H9 (cell line): ENCODE data around the gene BRINP2. TPM values are rescaled to one million over a fixed set of nuclear protein-coding genes. Genes with fewer than 3 reads are reported as not detected.

Experiments used
- DNase-seq: peaks from one replicate; pipeline ENCODE4 v3.0.0-alpha.2; 2017
- H2AFZ ChIP-seq: one replicate; pipeline ENCODE4 v1.6.1; 2013; ENCODE audit warnings: mild to moderate bottlenecking, low read length, control low read depth, moderate library complexity
- H2AK5ac ChIP-seq: 2 replicates; pipeline ENCODE4 v1.6.1; 2013; ENCODE audit warnings: low read length, control low read depth, mixed read lengths; ENCODE audit not compliant: insufficient read length
- H2BK120ac ChIP-seq: one replicate; pipeline ENCODE4 v1.6.1; 2013; ENCODE audit warnings: low read depth, mild to moderate bottlenecking, low read length, control low read depth, inconsistent platforms; ENCODE audit not compliant: poor library complexity, severe bottlenecking
- H2BK12ac ChIP-seq: 2 replicates; pipeline ENCODE4 v1.6.1; 2013; ENCODE audit warnings: low read length, control low read depth, mixed read lengths, low read depth; ENCODE audit not compliant: insufficient read length
- H2BK15ac ChIP-seq: 2 replicates; pipeline ENCODE4 v1.6.1; 2013; ENCODE audit warnings: low read depth, low read length, control low read depth
- H2BK20ac ChIP-seq: one replicate; pipeline ENCODE4 v1.6.1; 2013; ENCODE audit warnings: low read depth, mild to moderate bottlenecking, low read length, control low read depth, inconsistent platforms; ENCODE audit not compliant: poor library complexity, severe bottlenecking
- H2BK5ac ChIP-seq: 2 replicates; pipeline ENCODE4 v1.6.1; 2013; ENCODE audit warnings: low read length, control low read depth, mixed read lengths; ENCODE audit not compliant: insufficient read length
- H3K14ac ChIP-seq: 2 replicates; pipeline ENCODE4 v1.6.1; 2013; ENCODE audit warnings: low read length, control low read depth; ENCODE audit not compliant: insufficient read depth
- H3K18ac ChIP-seq: 2 replicates; pipeline ENCODE4 v1.6.1; 2013; ENCODE audit warnings: low read depth, mild to moderate bottlenecking, mixed read lengths, low read length, control low read depth; ENCODE audit not compliant: insufficient read length
- H3K23ac ChIP-seq: 2 replicates; pipeline ENCODE4 v1.6.1; 2013; ENCODE audit warnings: low read length, control low read depth, mixed read lengths, low read depth; ENCODE audit not compliant: insufficient read length
- H3K23me2 ChIP-seq: 2 replicates; pipeline ENCODE4 v1.6.1; 2013; ENCODE audit warnings: low read depth, mild to moderate bottlenecking, mixed read lengths, low read length, control low read depth; ENCODE audit not compliant: insufficient read length, poor library complexity, severe bottlenecking
- H3K27ac ChIP-seq: 2 replicates; pipeline ENCODE4 v1.5.1; 2013; ENCODE audit warnings: low read length, control low read depth, mixed read lengths, low read depth; ENCODE audit not compliant: insufficient read length
- H3K27me3 ChIP-seq: 2 replicates; pipeline ENCODE4 v1.6.1; 2013; ENCODE audit warnings: low read length, control low read depth, inconsistent platforms; ENCODE audit not compliant: insufficient read depth
- H3K4ac ChIP-seq: 2 replicates; pipeline ENCODE4 v1.6.1; 2013; ENCODE audit warnings: low read depth, mild to moderate bottlenecking, control low read depth, inconsistent platforms, low read length, moderate library complexity
- H3K4me1 ChIP-seq: 2 replicates; pipeline ENCODE4 v1.6.1; 2013; ENCODE audit warnings: low read length, control low read depth, inconsistent platforms; ENCODE audit not compliant: insufficient read depth
- H3K4me2 ChIP-seq: 2 replicates; pipeline ENCODE4 v1.6.1; 2013; ENCODE audit warnings: low read length, control low read depth, mixed read lengths; ENCODE audit not compliant: insufficient read length, insufficient read depth
- H3K56ac ChIP-seq: 2 replicates; pipeline ENCODE4 v1.6.1; 2013; ENCODE audit warnings: low read depth, mild to moderate bottlenecking, mixed read lengths, low read length, control low read depth; ENCODE audit not compliant: insufficient read length
- H3K79me1 ChIP-seq: 2 replicates; pipeline ENCODE4 v1.6.1; 2013; ENCODE audit warnings: low read depth, mild to moderate bottlenecking, moderate library complexity, low read length, control low read depth, inconsistent platforms; ENCODE audit not compliant: insufficient read depth, poor library complexity, severe bottlenecking
- H3K79me2 ChIP-seq: 2 replicates; pipeline ENCODE4 v1.6.1; 2013; ENCODE audit warnings: low read length, control low read depth, inconsistent platforms; ENCODE audit not compliant: insufficient read depth
- H3K9ac ChIP-seq: 2 replicates; pipeline ENCODE4 v1.6.1; 2013; ENCODE audit warnings: low read length, control low read depth, mixed read lengths; ENCODE audit not compliant: insufficient read length; ENCODE audit errors: extremely low read depth
- H3K9me3 ChIP-seq: one replicate; pipeline ENCODE4 v1.6.1; 2013; ENCODE audit warnings: low read depth, low read length, inconsistent platforms; ENCODE audit not compliant: control insufficient read depth
- H3T11ph ChIP-seq: one replicate; pipeline ENCODE4 v1.6.1; 2013; ENCODE audit warnings: mild to moderate bottlenecking, low read length, control low read depth, inconsistent platforms
- H4K20me1 ChIP-seq: one replicate; pipeline ENCODE4 v1.6.1; 2013; ENCODE audit not compliant: control insufficient read depth, insufficient read length, insufficient read depth
- H4K5ac ChIP-seq: 2 replicates; pipeline ENCODE4 v1.6.1; 2013; ENCODE audit warnings: low read depth, mild to moderate bottlenecking, mixed read lengths, low read length, control low read depth; ENCODE audit not compliant: insufficient read length
- H4K8ac ChIP-seq: replicated peaks from 2 replicates; pipeline ENCODE4 v1.6.1; 2013; ENCODE audit warnings: low read length, control low read depth, mixed read lengths, low read depth; ENCODE audit not compliant: insufficient read length
- H4K91ac ChIP-seq: 2 replicates; pipeline ENCODE4 v1.6.1; 2013; ENCODE audit warnings: low read depth, mild to moderate bottlenecking, moderate library complexity, mixed read lengths, low read length, control low read depth; ENCODE audit not compliant: insufficient read length
- H3K27ac Mint-ChIP-seq, 3 experiments: 2 replicates in 2 of 3; 3 replicates in 1 of 3; pipeline ENCODE4 v1.8.0; 2020 to 2021; ENCODE audit warnings: mixed read lengths in 3 of 3, mild to moderate bottlenecking in 1 of 3, moderate library complexity in 1 of 3
- H3K27me3 Mint-ChIP-seq: 2 replicates; pipeline ENCODE4 v1.8.0; 2021; ENCODE audit warnings: low read depth, mild to moderate bottlenecking, moderate library complexity, mixed read lengths
- H3K36me3 Mint-ChIP-seq, 3 experiments: 2 replicates in 2 of 3; 3 replicates in 1 of 3; pipeline ENCODE4 v1.8.0; 2020 to 2021; ENCODE audit warnings: low read depth in 3 of 3, mixed read lengths in 3 of 3; ENCODE audit not compliant: insufficient read depth in 1 of 3
- H3K4me1 Mint-ChIP-seq, 2 experiments: 2 replicates each; pipeline ENCODE4 v1.8.0; 2020; ENCODE audit warnings: mixed read lengths in 2 of 2
- H3K4me3 Mint-ChIP-seq, 2 experiments: 2 replicates in 1 of 2; 3 replicates in 1 of 2; pipeline ENCODE4 v1.8.0; 2020 to 2021; ENCODE audit warnings: mild to moderate bottlenecking in 2 of 2, mixed read lengths in 2 of 2, moderate library complexity in 1 of 2
- H3K9me3 Mint-ChIP-seq, 2 experiments: 2 replicates in 1 of 2; 3 replicates in 1 of 2; pipeline ENCODE4 v1.8.0; 2020; ENCODE audit warnings: mild to moderate bottlenecking in 2 of 2, mixed read lengths in 2 of 2, moderate library complexity in 1 of 2
- WGBS: extraction: QIAGEN DNeasy Blood & Tissue Kit; methylation state at CpG from one replicate; pipeline ENCODE4 v1.1.7; 2013; ENCODE audit warnings: missing lambda C conversion rate, low lambda C conversion rate, mixed read lengths; ENCODE audit not compliant: insufficient read length; ENCODE audit errors: extremely low coverage; 5-methylcytosine and 5-hydroxymethylcytosine counted together
- total RNA-seq: library from RNA; stranded (reverse); gene quantifications from 2 replicates; pipeline ENCODE4 v1.2.1, GENCODE V29; 2021
- TF ChIP-seq, protein P1 (sequence below): fragments of 200-600 bp; sonication (generic); conservative IDR thresholded peaks from 3 replicates; pipeline ENCODE4 v1.8.0; 2021; ENCODE audit warnings: antibody characterized with exemption, mild to moderate bottlenecking

Gene BRINP2
- total RNA-seq, 1 experiment from 2014 or later, result not detected

DNA sequence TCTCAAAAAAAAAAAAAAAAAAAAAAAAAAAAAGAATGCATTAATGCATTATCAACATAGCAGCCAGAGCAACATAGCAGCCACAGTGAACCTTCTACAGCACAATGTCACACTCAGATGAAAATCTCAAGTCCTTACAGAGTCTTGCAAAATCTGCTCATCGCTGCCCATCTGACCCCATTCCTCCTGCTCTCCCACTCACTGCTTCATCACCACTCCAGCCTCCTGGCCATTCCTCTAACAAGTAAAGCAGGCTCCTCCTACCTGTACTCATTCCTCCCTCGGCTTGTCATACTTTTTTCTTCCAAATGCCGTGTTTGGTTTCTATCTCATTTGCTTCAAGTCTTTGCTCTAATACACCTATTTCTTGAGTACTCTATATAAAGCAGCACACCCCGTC, 29.5 kb downstream of the BRINP2 start:
- Histone ChIP-seq H4K5ac (no peak overlapping the region), H4K8ac (no peak overlapping the region), H3K23ac (no peak overlapping the region), H2BK12ac (no peak overlapping the region), H3K18ac (no peak overlapping the region), H3K23me2 (no peaks in the 10 kb centered on the region), H2BK15ac (no peak overlapping the region), H2BK120ac (no peak overlapping the region), H3T11ph (no peak overlapping the region), H3K79me2 (no peaks in the 10 kb centered on the region), H3K79me1 (no peaks in the 10 kb centered on the region), H3K9ac (no peak overlapping the region), H3K27ac (no peak overlapping the region), H4K20me1 (no peaks in the 10 kb centered on the region), H2AFZ (no peak overlapping the region), H2BK20ac (no peak overlapping the region), H4K91ac (no peak overlapping the region), H3K56ac (no peak overlapping the region), H3K9me3 (no peaks in the 10 kb centered on the region), H2AK5ac (no peak overlapping the region), H3K4ac (no peak overlapping the region), H2BK5ac (no peak overlapping the region), H3K14ac (no peak overlapping the region), H3K4me1 (no peaks in the 10 kb centered on the region), H3K27me3 (no peaks in the 10 kb centered on the region), H3K4me2 (no peak overlapping the region)
- H3K4me3 Mint-ChIP-seq, result no peak overlapping the region
- no peak overlapping the region for H3K27ac Mint-ChIP-seq
- no peaks in the 10 kb centered on the region for H3K9me3 Mint-ChIP-seq
- no peaks in the 10 kb centered on the region for H3K36me3 Mint-ChIP-seq
- WGBS, result no CpG with 5 or more reads among the region's 4 CpGs
- H3K27me3 Mint-ChIP-seq, result peaks cover 20% of the 10 kb centered on the region
- no peaks in the 10 kb centered on the region for H3K4me1 Mint-ChIP-seq
- no peak for DNase-seq
- TF ChIP-seq, protein P1, sequence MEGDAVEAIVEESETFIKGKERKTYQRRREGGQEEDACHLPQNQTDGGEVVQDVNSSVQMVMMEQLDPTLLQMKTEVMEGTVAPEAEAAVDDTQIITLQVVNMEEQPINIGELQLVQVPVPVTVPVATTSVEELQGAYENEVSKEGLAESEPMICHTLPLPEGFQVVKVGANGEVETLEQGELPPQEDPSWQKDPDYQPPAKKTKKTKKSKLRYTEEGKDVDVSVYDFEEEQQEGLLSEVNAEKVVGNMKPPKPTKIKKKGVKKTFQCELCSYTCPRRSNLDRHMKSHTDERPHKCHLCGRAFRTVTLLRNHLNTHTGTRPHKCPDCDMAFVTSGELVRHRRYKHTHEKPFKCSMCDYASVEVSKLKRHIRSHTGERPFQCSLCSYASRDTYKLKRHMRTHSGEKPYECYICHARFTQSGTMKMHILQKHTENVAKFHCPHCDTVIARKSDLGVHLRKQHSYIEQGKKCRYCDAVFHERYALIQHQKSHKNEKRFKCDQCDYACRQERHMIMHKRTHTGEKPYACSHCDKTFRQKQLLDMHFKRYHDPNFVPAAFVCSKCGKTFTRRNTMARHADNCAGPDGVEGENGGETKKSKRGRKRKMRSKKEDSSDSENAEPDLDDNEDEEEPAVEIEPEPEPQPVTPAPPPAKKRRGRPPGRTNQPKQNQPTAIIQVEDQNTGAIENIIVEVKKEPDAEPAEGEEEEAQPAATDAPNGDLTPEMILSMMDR, result no peak
